PC-9 (cell line): ENCODE measurements around the gene RNU1-2. TPM values are rescaled to one million over a fixed set of nuclear protein-coding genes. Genes with fewer than 3 reads are reported as not detected.
"Not testable (repeated sequence)": the region's sequence is repeated elsewhere in the genome, so short reads cannot be mapped to it uniquely, and the experiment has no call there.

Experiments
- BruUV-seq: library from RNA; stranded (reverse); fragments of 400-500 nt; replicated peaks from 2 replicates; lab custom pipeline; 2021; lab: Mats Ljungman, UMichigan
- CTCF ChIA-PET: fragments of 300-600 bp; sonication (Branson Sonifier 250); formaldehyde crosslinking; loops from one replicate; lab custom pipeline; 2022; ENCODE audit warnings: antibody characterized with exemption; lab: Charles Lee
- POLR2A ChIA-PET: fragments of 300-600 bp; sonication (Branson Sonifier 250); formaldehyde crosslinking; loops from one replicate; lab custom pipeline; 2022; ENCODE audit warnings: antibody characterized with exemption; ENCODE audit not compliant: unreplicated experiment; lab: Charles Lee
- DNase-seq, 2 experiments: peaks; one replicate each; pipeline versions ENCODE4 v3.0.0 to v3.0.0-alpha.2; 2015 to 2022; ENCODE audit warnings: mixed read lengths in 1 of 2
- H2AFZ ChIP-seq: fragments of 200-600 bp; sonication (generic); 2 replicates; pipeline ENCODE4 v1.8.1; 2017; ENCODE audit warnings: antibody characterized with exemption
- H3F3A ChIP-seq: fragments of 200-600 bp; sonication (generic); 2 replicates; pipeline ENCODE4 v1.8.1; 2017; ENCODE audit warnings: antibody characterized with exemption, mild to moderate bottlenecking, low read depth; ENCODE audit not compliant: insufficient read depth
- H3K27ac ChIP-seq: fragments of 200-600 bp; sonication (generic); 2 replicates; pipeline ENCODE4 v1.6.1; 2016; ENCODE audit warnings: mixed run types
- H3K27me3 ChIP-seq: fragments of 200-600 bp; sonication (generic); 2 replicates; pipeline ENCODE4 v1.6.1; 2016; ENCODE audit warnings: low read depth, mixed run types; ENCODE audit not compliant: insufficient read depth
- H3K36me3 ChIP-seq: fragments of 200-600 bp; sonication (generic); 2 replicates; pipeline ENCODE4 v1.6.1; 2016; ENCODE audit warnings: low read depth, mixed run types
- H3K4me1 ChIP-seq: fragments of 200-600 bp; sonication (generic); replicated peaks from 2 replicates; pipeline ENCODE4 v1.6.1; 2016; ENCODE audit warnings: mixed run types; ENCODE audit not compliant: insufficient read depth
- H3K4me2 ChIP-seq: fragments of 200-600 bp; sonication (generic); 2 replicates; pipeline ENCODE4 v1.6.1; 2017; ENCODE audit warnings: mixed run types
- H3K4me3 ChIP-seq: fragments of 200-600 bp; sonication (generic); 2 replicates; pipeline ENCODE4 v1.6.1; 2016; ENCODE audit warnings: mixed run types
- H3K79me2 ChIP-seq: fragments of 200-600 bp; sonication (generic); 2 replicates; pipeline ENCODE4 v1.6.1; 2017; ENCODE audit warnings: low read depth, mixed run types
- H3K9me2 ChIP-seq: fragments of 200-600 bp; sonication (generic); 2 replicates; pipeline ENCODE4 v1.8.1; 2017; ENCODE audit warnings: mild to moderate bottlenecking; ENCODE audit not compliant: insufficient read depth
- H3K9me3 ChIP-seq: fragments of 200-600 bp; sonication (generic); 2 replicates; pipeline ENCODE4 v1.8.1; 2016; ENCODE audit warnings: low read depth; ENCODE audit not compliant: insufficient read depth
- H4K20me1 ChIP-seq: fragments of 200-600 bp; sonication (generic); 2 replicates; pipeline ENCODE4 v1.8.1; 2017; ENCODE audit not compliant: insufficient read depth
- EZH2 ChIP-seq: fragments of 200-600 bp; sonication (generic); IDR thresholded peaks from 2 replicates; pipeline ENCODE4 v1.8.0; 2017; ENCODE audit warnings: antibody characterized with exemption, low read depth
- intact Hi-C: fragments of 100-400 bp; cut with micrococcal nuclease; formaldehyde crosslinking; loops from one replicate; pipeline ENCODE4 v1.10.0; 2022; ENCODE audit not compliant: unreplicated experiment
- total RNA-seq: library from RNA; stranded (reverse); gene quantifications from 2 replicates; pipeline ENCODE4 v1.2.3, GENCODE V29; 2021
- TF ChIP-seq, protein P1 (sequence below): fragments of 200-600 bp; sonication (generic); conservative IDR thresholded peaks from 2 replicates; pipeline ENCODE4 v1.6.1; 2017; ENCODE audit warnings: mixed run types, antibody characterized with exemption, mild to moderate bottlenecking, moderate library complexity

RNU1-2 gene
- total RNA-seq, 1 experiment from 2014 or later = 1,333 TPM

DNA sequence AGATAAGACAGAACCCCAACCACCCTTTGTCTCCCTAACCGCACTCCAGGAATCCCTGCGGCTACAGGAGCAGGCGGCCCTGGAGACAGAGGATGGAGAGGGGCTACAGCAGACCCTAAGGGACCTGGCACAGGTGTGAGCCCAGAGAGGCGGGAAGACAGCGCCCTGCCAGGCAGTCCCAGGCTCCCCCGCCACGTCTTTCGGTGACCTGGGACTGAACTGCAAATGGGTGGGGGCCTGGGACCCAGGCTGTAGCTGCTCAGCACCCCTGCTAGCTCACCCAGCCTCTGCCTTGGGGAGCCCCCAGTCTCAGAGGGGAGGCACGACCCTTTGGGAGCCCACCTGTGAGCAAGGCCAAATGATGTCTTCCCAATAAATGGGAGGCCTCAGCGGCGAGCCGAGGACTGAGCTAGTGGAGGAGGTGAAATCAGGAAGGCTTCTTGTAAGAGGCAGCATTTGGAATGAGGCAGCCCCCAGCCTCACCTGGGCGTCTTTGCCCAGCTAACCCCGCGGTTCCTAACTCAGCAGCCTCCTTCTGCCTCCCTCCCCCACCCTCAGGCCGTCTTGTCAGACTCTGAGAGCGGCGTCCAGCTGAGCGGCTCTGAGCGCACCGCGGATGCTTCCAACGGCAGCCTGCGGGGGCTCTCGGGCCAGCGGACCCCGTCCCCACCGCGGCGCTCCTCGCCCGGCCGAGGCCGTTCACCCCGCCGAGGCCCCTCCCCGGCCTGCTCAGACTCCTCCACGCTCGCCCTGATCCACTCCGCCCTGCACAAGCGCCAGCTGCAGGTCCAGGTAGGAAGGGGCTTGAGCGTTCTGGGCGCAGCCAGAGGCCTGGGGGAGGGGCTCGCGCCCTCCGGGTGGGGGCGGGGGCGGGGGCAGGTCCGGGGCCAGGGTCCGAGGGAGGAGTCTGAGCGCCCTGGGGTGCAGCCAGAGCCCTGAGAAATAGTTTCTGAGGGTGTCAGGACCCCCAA is 42.9 kb downstream of the RNU1-2 start:
- Histone ChIP-seq H3K9me2 (no peaks in the 10 kb centered on the region), H3K36me3 (no peaks in the 10 kb centered on the region), H2AFZ (no peak overlapping the region), H3K4me1 (no peaks in the 10 kb centered on the region), H3F3A (no peaks in the 10 kb centered on the region), H3K27ac (no peak overlapping the region), H3K27me3 (no peaks in the 10 kb centered on the region), H3K4me3 (no peak overlapping the region), H3K4me2 (no peak overlapping the region), H3K9me3 (no peaks in the 10 kb centered on the region), H3K79me2 (no peaks in the 10 kb centered on the region), H4K20me1 (no peaks in the 10 kb centered on the region)
- intact Hi-C loops = no loop called here
- POLR2A ChIA-PET = no interaction called here
- no TSS peak for BruUV-seq
- no peak for DNase-seq
- no peak for TF ChIP-seq EZH2
- TF ChIP-seq, protein P1, sequence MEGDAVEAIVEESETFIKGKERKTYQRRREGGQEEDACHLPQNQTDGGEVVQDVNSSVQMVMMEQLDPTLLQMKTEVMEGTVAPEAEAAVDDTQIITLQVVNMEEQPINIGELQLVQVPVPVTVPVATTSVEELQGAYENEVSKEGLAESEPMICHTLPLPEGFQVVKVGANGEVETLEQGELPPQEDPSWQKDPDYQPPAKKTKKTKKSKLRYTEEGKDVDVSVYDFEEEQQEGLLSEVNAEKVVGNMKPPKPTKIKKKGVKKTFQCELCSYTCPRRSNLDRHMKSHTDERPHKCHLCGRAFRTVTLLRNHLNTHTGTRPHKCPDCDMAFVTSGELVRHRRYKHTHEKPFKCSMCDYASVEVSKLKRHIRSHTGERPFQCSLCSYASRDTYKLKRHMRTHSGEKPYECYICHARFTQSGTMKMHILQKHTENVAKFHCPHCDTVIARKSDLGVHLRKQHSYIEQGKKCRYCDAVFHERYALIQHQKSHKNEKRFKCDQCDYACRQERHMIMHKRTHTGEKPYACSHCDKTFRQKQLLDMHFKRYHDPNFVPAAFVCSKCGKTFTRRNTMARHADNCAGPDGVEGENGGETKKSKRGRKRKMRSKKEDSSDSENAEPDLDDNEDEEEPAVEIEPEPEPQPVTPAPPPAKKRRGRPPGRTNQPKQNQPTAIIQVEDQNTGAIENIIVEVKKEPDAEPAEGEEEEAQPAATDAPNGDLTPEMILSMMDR = no peak
- CTCF ChIA-PET = no interaction called here

DNA sequence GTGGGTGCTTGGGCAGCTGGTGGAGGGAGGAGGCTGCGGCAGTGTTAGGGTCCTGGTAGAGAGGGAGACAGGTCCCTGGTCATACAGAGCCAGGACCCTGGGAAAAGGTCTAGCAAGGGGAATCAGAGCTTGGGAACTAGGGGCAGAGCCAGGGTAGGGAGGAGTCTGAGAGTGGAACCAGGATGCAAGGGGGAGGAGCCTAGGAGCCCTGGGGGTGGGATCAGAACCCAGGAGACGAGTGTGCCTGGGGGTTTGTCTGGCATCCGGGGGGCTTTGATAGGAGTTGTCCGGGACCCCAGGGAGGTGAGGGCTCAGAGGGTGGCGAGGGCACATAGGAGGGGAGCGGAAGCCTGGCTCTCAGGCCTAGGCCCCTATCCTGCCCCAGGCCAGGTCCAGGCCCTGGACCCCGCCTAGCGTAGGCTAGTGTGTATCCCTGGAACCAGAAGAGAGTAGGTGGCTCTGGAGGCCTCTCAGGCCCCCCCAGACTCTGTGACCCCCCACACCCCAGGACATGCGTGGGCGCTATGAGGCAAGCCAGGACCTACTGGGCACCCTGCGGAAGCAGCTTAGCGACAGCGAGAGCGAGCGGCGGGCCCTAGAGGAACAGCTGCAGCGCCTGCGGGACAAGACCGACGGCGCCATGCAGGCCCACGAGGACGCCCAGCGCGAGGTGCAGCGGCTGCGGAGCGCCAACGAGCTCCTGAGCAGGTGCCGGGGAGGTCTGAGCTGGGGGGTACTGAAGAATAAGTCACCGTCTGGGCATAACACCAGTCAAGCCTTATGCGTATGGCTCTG is 43.8 kb downstream of the RNU1-2 start:
- H2AFZ ChIP-seq, H3K9me3 ChIP-seq, H3K4me1 ChIP-seq, H3K36me3 ChIP-seq, H3K9me2 ChIP-seq, POLR2A ChIA-PET, BruUV-seq, H3K4me2 ChIP-seq, H4K20me1 ChIP-seq, DNase-seq, H3F3A ChIP-seq, H3K27ac ChIP-seq, H3K79me2 ChIP-seq, intact Hi-C loops, H3K27me3 ChIP-seq, H3K4me3 ChIP-seq: not testable (repeated sequence)
- CTCF ChIA-PET = interaction anchor here (0.7 kb wide), 1 partner anchor 37 kb away, joined by 5 read pairs; no protein-coding TSS in a partner anchor

DNA sequence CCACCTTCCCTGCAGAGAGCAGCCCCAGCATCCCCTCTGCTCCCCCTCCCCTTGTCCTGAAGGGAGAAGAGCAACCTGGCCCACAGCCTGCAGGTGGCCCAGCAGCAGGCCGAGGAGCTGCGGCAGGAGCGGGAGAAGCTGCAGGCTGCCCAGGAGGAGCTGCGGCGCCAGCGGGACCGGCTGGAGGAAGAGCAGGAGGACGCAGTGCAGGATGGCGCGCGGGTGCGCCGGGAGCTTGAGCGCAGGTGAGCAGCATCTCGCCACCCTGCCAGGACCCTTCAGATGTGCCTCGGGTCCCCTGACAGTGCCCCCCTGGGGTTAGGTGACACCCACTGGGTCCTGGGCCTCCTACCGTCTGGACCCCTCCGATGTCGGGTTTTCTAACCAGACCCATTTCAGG is 48.3 kb downstream of the RNU1-2 start:
- ChIA-PET CTCF (interaction anchor here (0.6 kb wide), 1 partner anchor 102 kb away, joined by 3 read pairs; no protein-coding TSS in a partner anchor), POLR2A (no interaction called here)
- intact Hi-C loops = no loop called here
- Histone ChIP-seq H3K36me3 (no peaks in the 10 kb centered on the region), H3K9me2 (no peaks in the 10 kb centered on the region), H3F3A (no peaks in the 10 kb centered on the region), H3K79me2 (no peaks in the 10 kb centered on the region), H3K4me3 (no peak overlapping the region), H4K20me1 (no peaks in the 10 kb centered on the region), H3K4me1 (no peaks in the 10 kb centered on the region), H3K27me3 (no peaks in the 10 kb centered on the region), H3K4me2 (no peak overlapping the region), H3K27ac (no peak overlapping the region), H2AFZ (no peak overlapping the region), H3K9me3 (no peaks in the 10 kb centered on the region)
- no TSS peak for BruUV-seq
- TF ChIP-seq, protein P1 = no peak
- no peak for TF ChIP-seq EZH2
- DNase-seq = no peak

DNA sequence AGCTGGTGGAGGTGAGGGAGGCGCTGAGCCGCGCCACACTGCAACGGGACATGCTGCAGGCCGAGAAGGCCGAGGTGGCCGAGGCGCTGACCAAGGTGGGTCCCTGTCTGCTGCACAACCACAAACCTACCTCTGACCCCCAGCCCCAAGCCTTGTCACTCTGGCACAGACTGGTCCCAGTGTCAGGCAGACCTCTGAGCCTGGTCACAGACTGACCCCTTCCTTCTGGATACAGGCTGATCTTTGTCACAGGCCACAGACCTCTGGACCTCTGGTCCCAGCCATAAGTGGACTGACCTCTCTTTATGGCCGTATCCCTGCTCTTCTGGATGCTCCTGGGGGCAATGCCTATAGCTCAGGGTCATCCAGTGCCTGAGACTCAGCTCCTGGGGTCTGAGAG is 49.7 kb downstream of the RNU1-2 start:
- CTCF ChIA-PET = not testable (repeated sequence)

More for the DNA sequence above, 49.7 kb downstream of the RNU1-2 start:
- H3K9me3 ChIP-seq, H3K4me3 ChIP-seq, BruUV-seq, H4K20me1 ChIP-seq, H3K4me1 ChIP-seq, H3K79me2 ChIP-seq, H2AFZ ChIP-seq, DNase-seq, POLR2A ChIA-PET, H3K4me2 ChIP-seq, H3F3A ChIP-seq, H3K27me3 ChIP-seq, H3K27ac ChIP-seq, H3K9me2 ChIP-seq, H3K36me3 ChIP-seq: not testable (repeated sequence)
- intact Hi-C loops = loop anchor here (5.0 kb wide), 1 partner anchor 33 kb away; no protein-coding TSS in a partner anchor
